Right forelimb (tissue), 1 donor: ENCODE results near the gene SLC49A4.
"Not testable (repeated sequence)": the region's sequence is repeated elsewhere in the genome, so short reads cannot be mapped to it uniquely, and the experiment has no call there.

Experiments
- DNase-seq: peaks from one replicate; pipeline ENCODE4 v3.0.0-alpha.2; 2018

Gene SLC49A4, protein sequence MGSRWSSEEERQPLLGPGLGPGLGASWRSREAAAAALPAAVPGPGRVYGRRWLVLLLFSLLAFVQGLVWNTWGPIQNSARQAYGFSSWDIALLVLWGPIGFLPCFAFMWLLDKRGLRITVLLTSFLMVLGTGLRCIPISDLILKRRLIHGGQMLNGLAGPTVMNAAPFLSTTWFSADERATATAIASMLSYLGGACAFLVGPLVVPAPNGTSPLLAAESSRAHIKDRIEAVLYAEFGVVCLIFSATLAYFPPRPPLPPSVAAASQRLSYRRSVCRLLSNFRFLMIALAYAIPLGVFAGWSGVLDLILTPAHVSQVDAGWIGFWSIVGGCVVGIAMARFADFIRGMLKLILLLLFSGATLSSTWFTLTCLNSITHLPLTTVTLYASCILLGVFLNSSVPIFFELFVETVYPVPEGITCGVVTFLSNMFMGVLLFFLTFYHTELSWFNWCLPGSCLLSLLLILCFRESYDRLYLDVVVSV

DNA sequence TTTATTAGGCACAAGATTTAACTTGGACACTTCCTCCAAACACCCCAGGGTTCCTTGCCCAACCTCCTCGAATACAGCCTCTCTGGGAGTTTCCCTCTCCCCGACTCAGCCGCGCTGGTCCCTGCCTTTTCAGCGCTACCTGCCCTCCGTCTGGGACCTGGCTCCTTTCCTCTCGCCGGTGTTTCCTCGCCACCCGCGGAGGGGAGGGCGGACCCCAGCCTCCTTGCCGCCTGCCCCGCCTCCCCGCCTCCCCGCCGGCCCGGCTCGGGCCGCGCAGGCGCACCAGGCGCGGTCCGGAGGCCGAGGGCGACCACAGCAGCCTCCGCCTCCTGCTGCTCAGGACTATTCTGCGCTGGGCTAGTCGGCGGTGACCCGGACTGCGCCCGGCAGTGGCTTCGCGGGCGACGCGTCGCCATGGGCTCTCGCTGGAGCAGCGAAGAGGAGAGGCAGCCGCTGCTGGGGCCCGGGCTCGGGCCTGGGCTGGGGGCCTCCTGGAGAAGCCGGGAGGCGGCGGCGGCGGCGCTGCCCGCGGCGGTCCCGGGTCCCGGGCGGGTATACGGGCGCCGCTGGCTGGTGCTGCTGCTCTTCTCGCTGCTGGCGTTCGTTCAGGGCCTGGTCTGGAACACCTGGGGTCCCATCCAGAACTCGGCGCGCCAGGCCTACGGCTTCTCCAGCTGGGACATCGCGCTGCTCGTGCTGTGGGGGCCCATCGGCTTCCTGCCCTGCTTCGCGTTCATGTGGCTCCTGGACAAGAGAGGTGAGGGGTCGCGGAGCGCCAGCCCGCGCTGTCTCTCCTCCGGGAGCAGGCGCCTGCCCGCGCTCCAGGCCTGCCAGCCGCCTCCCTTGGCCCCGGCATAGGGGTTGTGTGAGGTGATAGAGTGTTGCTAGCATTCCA lies at the start of gene SLC49A4:
SLC49A4 (plus strand) TSS at position 291 of the 895 bp plus-strand sequence; CDS start at position 415, 124 bp downstream.
- DNase-seq = peak; percentile 86

DNA sequence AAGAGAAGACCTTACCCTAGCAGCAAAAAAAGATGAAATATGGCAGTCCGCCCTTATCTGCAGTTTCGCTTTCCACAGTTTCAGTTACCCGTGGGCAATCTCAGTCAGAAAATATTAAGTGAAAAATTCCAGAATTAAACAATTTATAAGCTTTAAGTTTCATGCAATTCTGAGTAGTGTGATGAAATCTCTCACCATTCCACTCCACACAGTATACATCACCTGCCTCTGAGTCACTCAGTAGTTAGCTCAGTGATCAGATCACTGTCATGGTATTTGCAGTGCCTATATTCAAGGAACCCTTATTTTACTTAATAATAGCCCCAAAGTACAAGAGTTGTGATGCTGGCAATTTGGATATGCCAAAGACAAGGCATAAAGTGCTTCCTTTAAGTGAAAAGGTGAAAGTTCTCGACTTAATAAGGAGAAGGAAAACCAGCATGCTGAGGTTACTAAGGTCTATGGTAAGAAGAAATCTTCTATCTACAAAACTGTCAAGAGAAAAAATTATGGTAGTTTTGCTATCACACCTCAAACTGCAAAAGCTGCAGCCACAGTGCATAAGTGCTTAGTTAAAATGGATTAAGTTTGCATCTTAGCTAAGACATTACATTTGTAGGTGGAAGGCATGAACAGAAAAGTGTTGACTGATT lies 49.4 kb upstream of the SLC49A4 start:
- DNase-seq = no peak

DNA sequence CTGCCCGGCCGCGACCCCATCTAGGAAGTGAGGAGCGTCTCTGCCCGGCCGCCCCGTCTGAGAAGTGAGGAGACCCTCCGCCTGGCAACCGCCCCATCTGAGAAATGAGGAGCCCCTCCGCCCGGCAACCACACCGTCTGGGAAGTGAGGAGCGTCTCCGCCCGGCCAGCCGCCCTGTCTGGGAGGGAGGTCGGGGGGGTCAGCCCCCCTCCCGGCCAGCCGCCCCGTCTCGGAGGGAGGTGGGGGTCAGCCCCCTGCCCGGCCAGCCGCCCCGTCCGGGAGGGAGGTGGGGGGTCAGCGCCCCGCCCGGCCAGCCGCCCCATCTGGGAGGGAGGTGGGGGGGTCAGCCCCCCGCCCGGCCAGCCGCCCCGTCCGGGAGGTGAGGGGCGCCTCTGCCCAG lies 47.6 kb upstream of the SLC49A4 start:
- not testable (repeated sequence) for DNase-seq

DNA sequence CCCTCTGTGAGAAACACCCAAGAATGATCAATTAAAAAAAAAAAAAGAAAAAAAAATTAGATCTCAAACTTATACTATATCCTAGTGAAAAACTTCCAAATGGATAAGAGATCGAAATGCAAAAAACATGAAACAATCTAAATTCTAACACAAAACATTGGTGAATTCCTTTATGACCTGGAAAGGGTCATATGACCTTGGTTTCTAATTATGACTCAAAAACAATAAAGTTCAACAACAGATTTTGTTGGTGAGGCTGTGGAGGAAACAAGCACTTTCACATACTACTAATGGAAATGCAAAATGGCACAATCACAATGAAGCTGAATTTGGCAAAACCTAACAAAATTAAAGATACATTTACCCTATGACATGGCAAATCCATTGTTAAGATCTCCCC lies 46.5 kb upstream of the SLC49A4 start:
- DNase-seq = no peak

DNA sequence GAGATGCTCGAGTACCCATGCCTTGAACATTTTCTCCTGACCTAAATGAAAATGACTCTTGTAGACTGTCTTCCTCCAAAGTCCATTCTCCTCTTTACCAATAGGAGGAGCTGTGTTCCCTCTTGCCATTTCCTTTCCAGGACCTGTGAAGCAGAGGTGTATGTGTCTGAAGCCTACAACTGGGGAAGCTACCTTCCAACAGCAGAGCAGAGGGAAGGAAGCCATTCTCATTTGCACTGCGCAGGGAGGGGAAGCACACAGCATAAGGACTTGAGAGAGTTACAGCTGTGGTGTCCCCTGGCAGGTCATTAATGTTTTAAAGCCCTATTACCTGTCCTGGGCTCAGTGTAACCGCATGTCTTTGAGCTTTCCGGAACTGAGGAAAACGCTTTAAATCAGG lies 39.9 kb upstream of the SLC49A4 start:
- no peak for DNase-seq

DNA sequence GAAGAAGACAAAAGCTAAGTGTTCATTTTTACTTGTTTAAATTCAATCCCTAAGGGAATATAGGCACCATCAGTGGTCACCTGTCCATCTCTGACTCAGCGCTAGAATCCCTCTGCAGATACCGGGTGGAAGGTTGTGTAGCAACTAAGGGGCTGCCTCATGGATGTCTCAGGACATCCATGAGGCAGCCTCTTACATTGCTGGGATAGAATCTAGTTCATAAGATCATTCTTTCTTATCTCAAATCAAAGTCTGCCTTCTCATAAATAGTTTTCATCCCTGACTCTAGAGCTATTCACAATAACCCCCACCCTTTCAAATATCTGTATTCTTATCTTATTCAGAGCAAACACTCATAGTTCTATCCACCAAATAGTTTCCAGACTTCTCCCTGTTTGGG lies 39.4 kb upstream of the SLC49A4 start:
- no peak for DNase-seq

DNA sequence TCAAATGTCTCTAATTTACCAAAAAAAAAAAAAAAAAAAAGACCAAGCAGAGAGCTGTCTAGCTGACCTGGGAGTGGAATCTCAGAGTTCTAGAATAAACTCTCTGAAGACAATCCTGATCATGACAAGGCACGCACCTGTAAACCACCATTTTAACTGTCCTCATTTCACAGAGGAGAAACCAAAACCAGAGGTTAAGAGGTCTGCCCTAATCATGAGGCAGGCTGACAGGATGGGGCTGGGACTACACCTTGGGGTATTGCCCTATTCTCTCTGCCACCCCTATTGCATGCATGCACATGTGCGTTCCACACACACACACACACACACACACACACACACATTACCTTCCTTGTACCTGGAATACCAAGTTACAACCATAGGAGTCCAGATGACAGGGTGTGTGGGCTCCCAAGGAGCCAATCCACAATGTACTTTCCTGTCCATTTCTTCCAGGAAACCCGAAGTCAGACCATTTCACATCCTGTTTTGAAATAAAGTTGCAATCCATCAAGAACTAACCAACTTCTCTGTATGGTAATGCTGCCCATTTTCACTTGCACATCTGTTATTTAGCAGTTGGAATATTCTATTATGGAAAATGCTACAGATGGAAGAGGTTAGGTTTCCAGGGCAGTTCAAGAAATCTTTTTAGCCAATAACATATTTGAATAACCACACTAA lies 35.9 kb upstream of the SLC49A4 start:
- no peak for DNase-seq

DNA sequence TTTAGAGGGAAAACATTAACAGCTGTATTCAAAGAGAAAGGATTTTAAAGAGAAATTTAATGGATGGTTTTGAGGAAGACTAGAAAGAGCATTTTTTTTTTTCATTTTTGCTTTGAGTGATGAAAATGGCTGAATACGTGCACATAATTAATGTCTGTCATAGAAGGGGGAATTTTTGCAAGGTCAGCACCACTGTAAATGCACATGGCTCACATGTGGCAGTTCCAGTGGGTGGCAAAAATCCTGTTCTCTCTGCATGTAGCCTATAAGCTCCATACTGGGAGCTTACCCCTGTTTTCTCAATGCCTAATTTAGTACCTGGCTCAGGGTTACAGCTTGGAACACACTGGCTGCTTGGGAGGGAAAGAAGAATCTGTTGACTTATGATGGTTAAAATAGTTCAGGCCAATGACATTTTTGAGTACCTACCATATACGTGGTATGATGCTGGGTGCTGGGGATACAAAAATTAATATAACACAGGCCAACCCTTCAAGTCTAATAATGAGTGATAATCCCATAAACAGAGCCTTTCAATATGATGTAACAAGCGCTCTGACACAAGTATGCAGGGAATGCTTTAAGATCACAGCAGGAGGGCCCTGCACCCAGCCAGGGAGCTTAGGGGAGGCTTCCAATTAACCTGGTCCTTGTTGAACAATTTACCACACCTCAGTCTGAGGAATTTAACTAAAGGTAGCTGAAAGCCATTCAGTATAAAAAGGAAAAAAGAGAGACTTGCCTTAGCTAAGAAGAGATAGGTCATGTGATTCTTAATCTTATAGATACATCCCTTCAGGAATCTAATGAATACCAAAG lies 34.2 kb upstream of the SLC49A4 start:
- DNase-seq = no peak

DNA sequence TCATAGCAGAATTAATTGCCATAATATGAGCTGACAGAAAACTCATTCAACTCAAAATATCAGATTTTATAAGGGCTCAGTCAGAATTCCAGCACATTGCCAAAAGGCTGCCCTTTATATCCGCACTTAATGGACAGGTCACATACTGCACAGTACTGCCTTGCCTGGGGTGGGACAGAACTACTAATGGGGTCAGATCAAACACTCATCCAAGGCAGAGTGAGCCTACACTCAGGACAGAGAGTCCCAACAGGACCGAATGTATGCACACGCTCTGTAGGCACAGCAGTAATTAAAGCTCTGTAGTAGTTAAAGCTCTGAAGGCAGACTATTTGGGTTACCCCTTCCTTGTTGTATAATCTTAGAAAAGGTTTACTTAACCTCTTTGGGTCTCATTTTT lies 28.4 kb upstream of the SLC49A4 start:
- no peak for DNase-seq

DNA sequence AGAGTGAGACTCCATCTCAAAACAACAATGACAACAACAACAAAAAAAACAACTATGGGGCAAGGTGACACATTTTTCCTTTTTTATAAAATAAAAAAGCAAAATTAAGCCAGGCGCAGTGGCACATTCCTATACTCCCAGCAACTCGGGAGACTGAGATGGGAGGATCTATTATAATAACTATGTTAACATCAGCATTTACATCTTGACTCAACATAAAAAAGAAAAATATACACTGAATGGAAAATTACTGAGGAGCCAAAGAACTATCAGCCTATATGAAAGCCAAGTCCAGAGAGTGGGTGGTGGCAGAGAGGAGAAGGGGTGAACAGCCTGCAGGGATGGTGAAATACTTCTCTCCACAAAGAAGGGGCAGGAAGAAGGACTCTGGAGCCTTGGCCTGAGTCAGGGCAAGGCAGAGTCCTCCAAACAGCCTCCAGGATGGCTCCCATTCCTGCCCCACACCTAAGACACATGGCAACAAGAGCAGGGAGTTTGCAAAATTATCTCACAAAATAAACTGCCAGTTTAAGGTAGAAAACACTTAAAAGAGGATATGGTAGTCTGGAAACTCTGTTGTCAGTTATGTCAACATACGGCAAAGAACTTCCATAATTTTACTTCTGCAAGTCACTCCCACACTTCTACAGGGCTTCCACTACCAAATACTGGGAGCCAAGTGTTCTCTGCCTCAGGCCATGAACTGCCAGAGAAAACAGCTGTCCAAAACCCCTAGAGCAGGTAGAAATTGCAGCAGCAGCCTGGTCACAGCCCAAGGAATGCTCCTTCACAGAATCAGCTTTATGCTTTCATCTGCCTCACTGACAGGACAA lies 27.1 kb upstream of the SLC49A4 start:
- DNase-seq = no peak

DNA sequence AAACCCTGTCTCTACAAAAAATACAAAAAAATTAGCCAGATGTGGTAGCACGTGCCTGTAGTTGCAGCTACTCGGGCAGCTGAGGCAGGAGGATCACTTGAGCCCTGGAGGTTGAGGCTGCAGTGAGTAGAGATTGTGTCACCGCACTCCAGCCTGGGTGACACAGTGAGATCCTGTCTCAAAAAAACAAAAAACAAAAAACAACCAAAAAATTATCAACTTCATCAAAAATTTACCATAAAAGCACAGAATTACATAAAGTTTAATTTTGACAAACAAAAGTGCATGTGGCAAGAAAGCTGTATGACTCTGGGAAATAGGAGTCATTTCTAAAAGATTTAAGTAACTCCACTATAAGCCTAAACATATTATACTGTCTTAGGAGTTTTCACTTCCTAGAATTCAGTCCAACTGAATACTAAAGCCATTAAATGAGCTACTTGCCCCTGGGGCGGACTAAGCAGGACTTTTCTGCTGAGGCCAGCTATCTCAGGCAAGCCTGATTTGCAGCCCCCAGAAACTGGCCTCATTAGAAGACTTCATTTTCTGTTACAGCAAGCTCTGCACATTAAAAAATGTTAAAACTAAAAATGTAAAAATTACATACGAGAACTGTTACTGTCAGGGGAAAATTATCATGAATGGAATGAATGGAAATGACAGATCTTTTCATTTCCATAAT lies 24.2 kb upstream of the SLC49A4 start:
- DNase-seq = no peak

DNA sequence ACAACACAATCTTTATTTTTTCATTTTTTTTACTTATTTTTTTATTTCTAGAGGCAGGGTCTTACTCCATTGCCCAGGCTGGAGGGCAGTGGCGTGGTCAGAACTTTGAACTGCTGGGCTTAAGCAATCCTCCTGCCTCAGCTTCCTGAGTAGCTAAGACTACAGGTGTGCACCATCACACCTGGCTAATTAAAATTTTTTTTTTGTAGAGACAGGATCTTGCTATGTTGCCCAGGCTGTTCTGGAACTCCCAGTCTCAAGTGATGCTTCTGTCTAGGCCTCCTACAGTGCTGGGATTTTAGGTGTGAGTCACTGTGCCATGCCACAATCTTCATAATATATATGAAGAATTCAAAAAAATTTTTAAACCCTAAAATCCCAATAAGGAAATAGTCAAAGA lies 22.0 kb upstream of the SLC49A4 start:
- DNase-seq = no peak

DNA sequence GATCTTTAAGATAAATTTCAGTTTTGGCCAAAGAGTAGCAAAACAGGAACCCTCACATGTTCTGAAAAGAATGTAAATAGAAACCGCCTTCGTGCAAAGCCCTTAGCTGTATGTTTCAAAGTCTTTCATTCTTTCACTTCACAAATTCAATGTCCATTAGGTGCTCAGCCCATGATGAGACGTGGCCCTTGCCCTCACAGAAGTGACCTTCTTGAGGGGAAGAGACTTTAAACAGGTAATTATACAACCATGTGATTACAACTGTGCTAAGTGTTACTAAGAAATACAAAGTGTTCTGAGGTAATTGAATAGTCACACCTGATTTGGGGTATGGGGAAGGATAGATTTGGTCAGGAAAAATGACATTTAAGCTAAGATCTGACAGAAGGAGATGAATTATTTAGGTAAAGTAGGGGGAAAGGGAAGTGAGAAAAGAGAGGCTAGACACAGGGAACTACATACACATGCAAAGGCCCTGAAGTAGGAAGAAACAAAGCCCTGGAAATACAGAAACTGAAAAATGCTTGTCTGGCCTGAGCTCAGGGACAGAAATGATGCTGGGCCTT lies 20.8 kb upstream of the SLC49A4 start:
- no peak for DNase-seq

DNA sequence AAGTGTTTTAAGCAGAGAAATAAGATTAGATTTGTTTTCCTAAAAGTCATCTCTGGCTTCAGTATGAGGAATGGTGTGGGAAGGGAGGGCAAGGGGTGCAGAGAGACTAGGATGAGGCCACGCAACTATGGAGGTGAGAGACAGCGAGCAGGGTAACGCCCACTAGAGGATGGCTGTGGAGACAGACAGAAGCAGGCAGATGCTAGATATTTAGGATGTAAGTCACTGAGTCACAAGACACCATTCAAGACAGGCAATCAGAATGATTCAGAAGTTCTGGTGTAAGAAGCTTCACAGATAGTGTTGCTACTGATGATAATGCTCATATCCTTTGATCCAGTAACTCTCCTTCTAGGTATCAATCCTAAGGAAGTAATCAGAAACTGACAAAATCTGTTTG lies 20.3 kb upstream of the SLC49A4 start:
- DNase-seq = no peak

DNA sequence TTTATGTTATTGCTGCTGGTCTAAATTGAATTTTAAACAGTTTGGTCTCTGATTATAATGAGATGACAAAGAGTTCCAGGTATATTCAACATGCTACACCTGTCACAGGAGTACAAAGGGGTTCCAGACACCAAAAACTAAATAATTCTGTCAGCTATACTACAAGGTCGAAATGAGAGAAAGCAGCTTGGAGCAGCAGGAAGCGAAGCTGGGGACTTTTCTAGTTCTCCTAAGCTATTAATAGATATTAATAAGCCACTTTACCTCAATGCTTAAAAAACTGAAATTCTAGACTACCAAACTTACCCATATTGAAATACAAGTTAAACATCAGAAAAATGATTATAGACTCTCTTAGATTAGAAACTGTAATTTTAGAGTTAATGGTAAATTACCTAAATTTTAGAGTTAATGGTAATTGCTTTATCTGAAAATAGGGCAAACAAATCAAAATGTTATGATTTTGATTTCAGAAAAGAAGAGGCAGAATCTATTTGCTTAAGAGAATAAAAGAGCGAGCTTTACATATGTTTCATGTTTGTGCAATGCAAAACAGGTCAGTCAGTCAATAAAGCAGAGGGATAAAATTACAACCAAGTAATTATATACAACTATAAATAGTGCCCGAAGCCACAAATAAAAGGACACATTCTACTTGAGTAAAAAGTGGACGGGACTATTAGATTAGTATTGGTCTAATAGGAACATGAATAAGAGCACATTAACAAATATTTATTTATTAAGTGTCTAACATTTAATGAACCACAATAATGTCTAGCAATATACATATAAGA lies 18.0 kb upstream of the SLC49A4 start:
- DNase-seq = no peak

DNA sequence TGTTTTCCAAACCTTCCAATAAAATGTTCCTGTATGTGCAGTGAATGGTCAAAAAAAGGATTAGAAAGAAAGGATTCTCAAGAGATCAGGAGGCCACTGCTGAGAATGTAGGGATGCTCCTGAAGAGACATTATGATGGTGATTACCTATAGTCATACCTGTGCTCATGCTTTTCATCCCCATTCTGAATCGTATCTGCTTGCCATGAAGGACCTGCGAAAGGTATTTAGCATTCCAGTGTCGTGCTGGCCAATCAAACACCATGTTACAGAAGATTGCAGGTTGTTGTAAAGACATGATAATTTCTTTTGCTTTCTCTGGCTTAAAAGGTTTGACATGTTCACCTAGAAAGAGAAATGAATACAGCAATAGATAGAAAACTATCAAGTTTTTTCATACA lies 17.3 kb upstream of the SLC49A4 start:
- no peak for DNase-seq

DNA sequence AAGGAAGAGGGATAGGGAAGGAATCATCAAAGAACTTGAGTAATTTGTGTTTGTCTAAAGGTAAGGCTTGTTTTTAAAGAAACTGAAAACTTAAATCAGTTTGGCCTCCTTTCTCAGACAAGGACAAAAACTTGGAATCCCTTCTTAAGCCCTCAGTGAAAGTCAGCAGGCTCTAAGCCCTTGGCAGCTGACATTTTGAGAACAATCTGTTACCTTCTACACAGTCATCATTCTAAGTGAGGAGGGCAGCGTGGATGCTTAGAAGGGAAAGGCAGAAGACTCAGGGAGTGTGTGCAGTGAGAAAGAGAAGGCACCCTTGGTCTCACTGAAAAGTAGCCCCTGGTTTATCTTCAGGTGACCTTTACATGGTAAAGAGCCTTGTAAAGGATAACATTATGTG lies 12.1 kb upstream of the SLC49A4 start:
- no peak for DNase-seq

DNA sequence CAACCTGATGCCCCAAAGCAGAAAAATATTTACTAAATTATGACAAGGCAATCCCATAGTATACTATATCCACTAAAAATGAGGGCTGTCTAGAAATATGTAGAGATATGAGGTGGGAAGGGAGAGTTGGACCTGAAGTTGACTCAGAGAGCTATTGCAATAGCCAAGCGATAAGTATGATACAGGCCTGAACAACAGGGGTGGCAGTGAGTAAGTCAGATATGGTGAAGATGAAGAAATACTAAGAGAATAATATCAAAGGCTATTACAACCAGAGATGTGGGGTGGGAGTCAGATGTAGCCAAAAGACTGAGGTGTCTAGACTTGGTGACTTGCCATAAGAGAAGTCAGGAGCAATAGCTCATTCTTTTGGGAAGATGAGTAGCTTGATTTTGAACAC lies 10.4 kb upstream of the SLC49A4 start:
- no peak for DNase-seq

DNA sequence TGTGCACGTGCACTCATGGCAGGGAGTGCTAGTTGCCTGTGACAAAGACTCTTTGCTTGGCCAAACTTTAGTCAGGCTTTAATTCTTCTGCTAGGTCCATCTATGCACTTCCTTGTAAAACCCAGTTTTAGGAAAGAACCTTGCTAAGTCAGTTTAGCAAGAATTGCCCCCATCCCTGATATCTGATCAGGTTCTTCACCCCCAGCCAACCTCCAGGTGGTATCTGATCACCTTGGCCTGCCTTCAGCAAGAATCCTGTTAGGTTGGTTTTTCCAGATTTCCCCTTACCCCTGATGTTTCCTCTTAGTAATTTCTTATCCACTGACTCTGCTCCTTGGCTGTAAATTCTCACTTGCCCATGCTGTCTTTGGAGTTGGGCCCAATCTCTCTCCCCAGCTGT lies 9.6 kb upstream of the SLC49A4 start:
- no peak for DNase-seq
